HepG2 (cell line): ENCODE measurements around the gene PA2G4. TPM values are rescaled to one million over a fixed set of nuclear protein-coding genes. Genes with fewer than 3 reads are reported as not detected.

ENCODE experiments used
- ATAD3A ChIP-seq: sonication (generic); formaldehyde crosslinking; IDR thresholded peaks from 2 replicates; pipeline ENCODE4 v1.4.0; 2020; ENCODE audit warnings: missing genetic modification reagents
- ELF3 ChIP-seq: IDR thresholded peaks from 2 replicates; pipeline ENCODE4 v1.6.1; 2016; ENCODE audit warnings: missing genetic modification reagents, missing compliant biosample characterization
- KDM5A ChIP-seq: fragments of 200-600 bp; sonication (generic); IDR thresholded peaks from 2 replicates; pipeline ENCODE4 v1.7.0; 2018; ENCODE audit warnings: antibody characterized with exemption, mild to moderate bottlenecking, low read length, borderline replicate concordance
- MAF1 ChIP-seq: sonication (generic); formaldehyde crosslinking; IDR thresholded peaks from 2 replicates; pipeline ENCODE4 v1.5.0; 2020; ENCODE audit warnings: missing genetic modification reagents, borderline replicate concordance
- MED1 ChIP-seq: sonication (generic); formaldehyde crosslinking; IDR thresholded peaks from 2 replicates; pipeline ENCODE4 v1.4.0; 2020; ENCODE audit warnings: missing genetic modification reagents
- SALL2 ChIP-seq: sonication (generic); formaldehyde crosslinking; IDR thresholded peaks from 2 replicates; pipeline ENCODE4 v1.8.1; 2023; ENCODE audit warnings: mild to moderate bottlenecking, missing genetic modification reagents, inconsistent platforms
- THAP11 ChIP-seq: IDR thresholded peaks from 2 replicates; pipeline ENCODE4 v1.6.1; 2016; ENCODE audit warnings: missing biosample characterization, missing genetic modification reagents
- WIZ ChIP-seq: sonication (generic); formaldehyde crosslinking; IDR thresholded peaks from 2 replicates; pipeline ENCODE4 v1.5.1; 2020; ENCODE audit warnings: mild to moderate bottlenecking, missing genetic modification reagents
- ZFYVE20 ChIP-seq: sonication (generic); formaldehyde crosslinking; IDR thresholded peaks from 2 replicates; pipeline ENCODE4 v1.8.0; 2023; ENCODE audit warnings: low read depth, mild to moderate bottlenecking, moderate library complexity, missing genetic modification reagents, borderline replicate concordance
- ZNF329 ChIP-seq: sonication (generic); formaldehyde crosslinking; IDR thresholded peaks from 2 replicates; pipeline ENCODE4 v1.9.0; 2021; ENCODE audit warnings: low read depth, mild to moderate bottlenecking, missing genetic modification reagents
- ZNF350 ChIP-seq: sonication (generic); formaldehyde crosslinking; IDR thresholded peaks from 2 replicates; pipeline ENCODE4 v1.4.0; 2020; ENCODE audit warnings: mild to moderate bottlenecking, low read depth, missing genetic modification reagents, borderline replicate concordance
- ZNF510 ChIP-seq: sonication (generic); formaldehyde crosslinking; IDR thresholded peaks from 2 replicates; pipeline ENCODE4 v1.4.0; 2020; ENCODE audit warnings: low read depth, mild to moderate bottlenecking, missing genetic modification reagents
- ZNF780A ChIP-seq: sonication (generic); formaldehyde crosslinking; IDR thresholded peaks from 2 replicates; pipeline ENCODE4 v1.8.0; 2022; ENCODE audit warnings: mild to moderate bottlenecking, missing genetic modification reagents, moderate library complexity
- polyA plus RNA-seq, 8 experiments: library from polyadenylated mRNA; depleted of rRNA in 3 of 8; stranded (reverse) in 7 of 8; unstranded in 1 of 8; fragments of >200 nt; fragmentation: Illumina TruSeq in 4 of 8; extraction: Trizol in 4 of 8; gene quantifications; 2 replicates each; pipeline versions ENCODE4 v1.2.1 to v1.2.3, GENCODE V29; 2011 to 2016; ENCODE audit warnings: low read depth in 4 of 8, missing spikeins in 1 of 8, mixed read lengths in 1 of 8; ENCODE audit not compliant: insufficient read depth in 1 of 8
- total RNA-seq, 5 experiments: library from RNA; depleted of rRNA; stranded (reverse); fragments of >200 nt; fragmentation: Illumina TruSeq; extraction: Trizol; gene quantifications; 2 replicates each; pipeline ENCODE4 v1.2.3, GENCODE V29; 2016; ENCODE audit warnings: low read depth in 1 of 5
- TF ChIP-seq, protein P1 (sequence below): IDR thresholded peaks from 2 replicates; pipeline ENCODE4 v1.6.1; 2012; ENCODE audit warnings: low read depth, low read length, improper control_type of control experiment
- TF ChIP-seq, protein P2 (sequence below): IDR thresholded peaks from 2 replicates; pipeline ENCODE4 v1.6.1; 2016; ENCODE audit warnings: control low read depth
- TF ChIP-seq, protein P3 (sequence below): sonication (generic); formaldehyde crosslinking; IDR thresholded peaks from 2 replicates; pipeline ENCODE4 v1.8.0; 2022; ENCODE audit warnings: mild to moderate bottlenecking, missing genetic modification reagents, moderate library complexity
- TF ChIP-seq, protein P4 (sequence below): IDR thresholded peaks from 2 replicates; pipeline ENCODE4 v1.6.1; 2012; ENCODE audit warnings: low read length, improper control_type of control experiment
- TF ChIP-seq, protein P5 (sequence below): sonication (generic); formaldehyde crosslinking; IDR thresholded peaks from 2 replicates; pipeline ENCODE4 v1.5.1; 2020; ENCODE audit warnings: mild to moderate bottlenecking, moderate library complexity, missing genetic modification reagents

PA2G4 gene
- total and polyA plus RNA-seq, 2 of the 13 experiments (the other 11 are each of a cell fraction or from before 2014, with no cell fraction given) = 147 to 240 TPM

DNA sequence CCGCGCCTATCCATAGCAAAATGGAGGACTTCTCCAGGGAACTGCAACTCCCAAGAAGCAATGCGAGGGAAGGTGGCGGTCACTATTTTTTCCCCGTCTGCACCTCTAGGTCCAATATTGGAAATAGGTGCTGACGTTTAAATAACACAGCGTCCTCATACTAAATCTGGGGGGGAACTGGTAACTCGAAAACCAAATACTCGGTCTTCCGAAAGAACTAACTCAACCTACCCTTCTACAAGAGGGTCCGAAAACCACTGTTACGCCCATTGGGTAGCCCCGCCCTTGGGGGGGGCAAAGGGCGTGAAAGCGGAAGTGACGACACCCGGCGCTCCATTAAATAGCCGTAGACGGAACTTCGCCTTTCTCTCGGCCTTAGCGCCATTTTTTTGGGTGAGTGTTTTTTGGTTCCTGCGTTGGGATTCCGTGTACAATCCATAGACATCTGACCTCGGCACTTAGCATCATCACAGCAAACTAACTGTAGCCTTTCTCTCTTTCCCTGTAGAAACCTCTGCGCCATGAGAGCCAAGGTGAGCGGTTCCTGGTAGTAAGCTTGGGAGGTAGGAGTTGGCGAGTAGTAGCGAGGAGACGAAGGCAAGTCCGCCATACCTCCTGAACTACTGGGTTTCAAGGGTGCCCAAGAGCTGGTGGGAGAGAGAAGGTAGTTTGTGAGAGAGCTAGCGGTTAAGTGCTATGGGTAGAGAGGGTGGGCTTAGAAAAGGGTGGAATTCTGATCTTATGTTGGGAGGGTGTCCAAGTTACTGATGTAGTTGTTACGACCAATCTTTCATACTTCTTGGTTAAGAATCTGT, 12.1 kb downstream of the PA2G4 start, which contains the start of gene RPL41 (continued):
- TF ChIP-seq, protein P1, sequence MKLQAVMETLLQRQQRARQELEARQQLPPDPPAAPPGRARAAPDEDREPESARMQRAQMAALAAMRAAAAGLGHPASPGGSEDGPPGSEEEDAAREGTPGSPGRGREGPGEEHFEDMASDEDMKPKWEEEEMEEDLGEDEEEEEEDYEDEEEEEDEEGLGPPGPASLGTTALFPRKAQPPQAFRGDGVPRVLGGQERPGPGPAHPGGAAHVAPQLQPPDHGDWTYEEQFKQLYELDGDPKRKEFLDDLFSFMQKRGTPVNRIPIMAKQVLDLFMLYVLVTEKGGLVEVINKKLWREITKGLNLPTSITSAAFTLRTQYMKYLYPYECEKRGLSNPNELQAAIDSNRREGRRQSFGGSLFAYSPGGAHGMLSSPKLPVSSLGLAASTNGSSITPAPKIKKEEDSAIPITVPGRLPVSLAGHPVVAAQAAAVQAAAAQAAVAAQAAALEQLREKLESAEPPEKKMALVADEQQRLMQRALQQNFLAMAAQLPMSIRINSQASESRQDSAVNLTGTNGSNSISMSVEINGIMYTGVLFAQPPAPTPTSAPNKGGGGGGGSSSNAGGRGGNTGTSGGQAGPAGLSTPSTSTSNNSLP = no peak; the same call in 1 of the 2 replicates
- TF ChIP-seq MED1 (CRISPR knock-in tag) (peak; percentile 82), ATAD3A (CRISPR knock-in tag) (no peak), ELF3 (CRISPR knock-in tag) (peak; percentile 92), SALL2 (CRISPR knock-in tag) (0 out of 2 replicates have a peak, but pooled peaks have one; percentile 77), ZNF350 (peak; percentile 41; the same call in 1 of the 2 replicates), WIZ (no peak), ZNF510 (peak; percentile 96), THAP11 (CRISPR knock-in tag) (peak; percentile 96), ZFYVE20 (CRISPR knock-in tag) (no peak), KDM5A (peak; percentile 86; the same call in 1 of the 2 replicates), ZNF329 (CRISPR knock-in tag) (no peak), MAF1 (CRISPR knock-in tag) (no peak), ZNF780A (CRISPR knock-in tag) (no peak)
- TF ChIP-seq, protein P2, sequence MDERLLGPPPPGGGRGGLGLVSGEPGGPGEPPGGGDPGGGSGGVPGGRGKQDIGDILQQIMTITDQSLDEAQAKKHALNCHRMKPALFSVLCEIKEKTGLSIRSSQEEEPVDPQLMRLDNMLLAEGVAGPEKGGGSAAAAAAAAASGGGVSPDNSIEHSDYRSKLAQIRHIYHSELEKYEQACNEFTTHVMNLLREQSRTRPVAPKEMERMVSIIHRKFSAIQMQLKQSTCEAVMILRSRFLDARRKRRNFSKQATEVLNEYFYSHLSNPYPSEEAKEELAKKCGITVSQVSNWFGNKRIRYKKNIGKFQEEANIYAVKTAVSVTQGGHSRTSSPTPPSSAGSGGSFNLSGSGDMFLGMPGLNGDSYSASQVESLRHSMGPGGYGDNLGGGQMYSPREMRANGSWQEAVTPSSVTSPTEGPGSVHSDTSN (CRISPR knock-in tag) = no peak
- TF ChIP-seq, protein P3, sequence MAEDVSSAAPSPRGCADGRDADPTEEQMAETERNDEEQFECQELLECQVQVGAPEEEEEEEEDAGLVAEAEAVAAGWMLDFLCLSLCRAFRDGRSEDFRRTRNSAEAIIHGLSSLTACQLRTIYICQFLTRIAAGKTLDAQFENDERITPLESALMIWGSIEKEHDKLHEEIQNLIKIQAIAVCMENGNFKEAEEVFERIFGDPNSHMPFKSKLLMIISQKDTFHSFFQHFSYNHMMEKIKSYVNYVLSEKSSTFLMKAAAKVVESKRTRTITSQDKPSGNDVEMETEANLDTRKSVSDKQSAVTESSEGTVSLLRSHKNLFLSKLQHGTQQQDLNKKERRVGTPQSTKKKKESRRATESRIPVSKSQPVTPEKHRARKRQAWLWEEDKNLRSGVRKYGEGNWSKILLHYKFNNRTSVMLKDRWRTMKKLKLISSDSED (CRISPR knock-in tag) = no peak
- TF ChIP-seq, protein P4, sequence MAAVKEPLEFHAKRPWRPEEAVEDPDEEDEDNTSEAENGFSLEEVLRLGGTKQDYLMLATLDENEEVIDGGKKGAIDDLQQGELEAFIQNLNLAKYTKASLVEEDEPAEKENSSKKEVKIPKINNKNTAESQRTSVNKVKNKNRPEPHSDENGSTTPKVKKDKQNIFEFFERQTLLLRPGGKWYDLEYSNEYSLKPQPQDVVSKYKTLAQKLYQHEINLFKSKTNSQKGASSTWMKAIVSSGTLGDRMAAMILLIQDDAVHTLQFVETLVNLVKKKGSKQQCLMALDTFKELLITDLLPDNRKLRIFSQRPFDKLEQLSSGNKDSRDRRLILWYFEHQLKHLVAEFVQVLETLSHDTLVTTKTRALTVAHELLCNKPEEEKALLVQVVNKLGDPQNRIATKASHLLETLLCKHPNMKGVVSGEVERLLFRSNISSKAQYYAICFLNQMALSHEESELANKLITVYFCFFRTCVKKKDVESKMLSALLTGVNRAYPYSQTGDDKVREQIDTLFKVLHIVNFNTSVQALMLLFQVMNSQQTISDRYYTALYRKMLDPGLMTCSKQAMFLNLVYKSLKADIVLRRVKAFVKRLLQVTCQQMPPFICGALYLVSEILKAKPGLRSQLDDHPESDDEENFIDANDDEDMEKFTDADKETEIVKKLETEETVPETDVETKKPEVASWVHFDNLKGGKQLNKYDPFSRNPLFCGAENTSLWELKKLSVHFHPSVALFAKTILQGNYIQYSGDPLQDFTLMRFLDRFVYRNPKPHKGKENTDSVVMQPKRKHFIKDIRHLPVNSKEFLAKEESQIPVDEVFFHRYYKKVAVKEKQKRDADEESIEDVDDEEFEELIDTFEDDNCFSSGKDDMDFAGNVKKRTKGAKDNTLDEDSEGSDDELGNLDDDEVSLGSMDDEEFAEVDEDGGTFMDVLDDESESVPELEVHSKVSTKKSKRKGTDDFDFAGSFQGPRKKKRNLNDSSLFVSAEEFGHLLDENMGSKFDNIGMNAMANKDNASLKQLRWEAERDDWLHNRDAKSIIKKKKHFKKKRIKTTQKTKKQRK = no peak
- TF ChIP-seq, protein P5, sequence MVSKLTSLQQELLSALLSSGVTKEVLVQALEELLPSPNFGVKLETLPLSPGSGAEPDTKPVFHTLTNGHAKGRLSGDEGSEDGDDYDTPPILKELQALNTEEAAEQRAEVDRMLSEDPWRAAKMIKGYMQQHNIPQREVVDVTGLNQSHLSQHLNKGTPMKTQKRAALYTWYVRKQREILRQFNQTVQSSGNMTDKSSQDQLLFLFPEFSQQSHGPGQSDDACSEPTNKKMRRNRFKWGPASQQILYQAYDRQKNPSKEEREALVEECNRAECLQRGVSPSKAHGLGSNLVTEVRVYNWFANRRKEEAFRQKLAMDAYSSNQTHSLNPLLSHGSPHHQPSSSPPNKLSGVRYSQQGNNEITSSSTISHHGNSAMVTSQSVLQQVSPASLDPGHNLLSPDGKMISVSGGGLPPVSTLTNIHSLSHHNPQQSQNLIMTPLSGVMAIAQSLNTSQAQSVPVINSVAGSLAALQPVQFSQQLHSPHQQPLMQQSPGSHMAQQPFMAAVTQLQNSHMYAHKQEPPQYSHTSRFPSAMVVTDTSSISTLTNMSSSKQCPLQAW (CRISPR knock-in tag) = no peak
